ENCODE results near the gene SUPT20H.

The SUPT20H gene

GRCh38 chr13:37058910-37059847, at the start of gene SUPT20H:
TSS of gene SUPT20H (minus strand) at chr13:37059688. CDS start at chr13:37051490, 8,198 bp downstream.
- DNase-seq = peak; percentile 97

GRCh38 chr13:37109051-37109678, 49.7 kb upstream of the SUPT20H start:
- DNase-seq = peak; percentile 86

GRCh38 chr13:37107868-37108267, 48.4 kb upstream of the SUPT20H start:
- DNase-seq = no peak

- no peak for DNase-seq
Observed at GRCh38 chr13:37107456-37107855, 48.0 kb upstream of the SUPT20H start.

GRCh38 chr13:37106642-37107041, 47.2 kb upstream of the SUPT20H start:
- no peak for DNase-seq

- DNase-seq = no peak
Observed at GRCh38 chr13:37105251-37105714, 45.8 kb upstream of the SUPT20H start, which contains the start of gene CSNK1A1L. TSS of gene CSNK1A1L (minus strand) at chr13:37105664. CDS start at chr13:37105256, 408 bp downstream.

GRCh38 chr13:37102896-37103295, 43.4 kb upstream of the SUPT20H start:
- no peak for DNase-seq

GRCh38 chr13:37101201-37101600, 41.7 kb upstream of the SUPT20H start:
- no peak for DNase-seq

GRCh38 chr13:37100731-37101130, 41.2 kb upstream of the SUPT20H start:
- peak; percentile 58 for DNase-seq

GRCh38 chr13:37097076-37097475, 37.6 kb upstream of the SUPT20H start:
- DNase-seq = no peak

- no peak for DNase-seq
Observed at GRCh38 chr13:37094840-37095239, 35.4 kb upstream of the SUPT20H start.

GRCh38 chr13:37094099-37094498, 34.6 kb upstream of the SUPT20H start:
- peak; percentile 9 for DNase-seq

- DNase-seq = no peak
Observed at GRCh38 chr13:37091835-37092234, 32.3 kb upstream of the SUPT20H start.

- DNase-seq = no peak
Observed at GRCh38 chr13:37090912-37091311, 31.4 kb upstream of the SUPT20H start.

- no peak for DNase-seq
Observed at GRCh38 chr13:37089495-37089894, 30.0 kb upstream of the SUPT20H start.

- no peak for DNase-seq
Observed at GRCh38 chr13:37087486-37087885, 28.0 kb upstream of the SUPT20H start.

GRCh38 chr13:37085606-37086005, 26.1 kb upstream of the SUPT20H start:
- DNase-seq = peak; percentile 18

GRCh38 chr13:37076818-37077217, 17.3 kb upstream of the SUPT20H start:
- DNase-seq = no peak

- no peak for DNase-seq
Observed at GRCh38 chr13:37075164-37075563, 15.7 kb upstream of the SUPT20H start.

- DNase-seq = peak; percentile 36
Observed at GRCh38 chr13:37074703-37075102, 15.2 kb upstream of the SUPT20H start.

- no peak for DNase-seq
Observed at GRCh38 chr13:37072024-37072423, 12.5 kb upstream of the SUPT20H start.

GRCh38 chr13:37070956-37071355, 11.5 kb upstream of the SUPT20H start:
- DNase-seq = no peak

- DNase-seq = no peak
Observed at GRCh38 chr13:37070145-37070695, 10.7 kb upstream of the SUPT20H start.

Measured in eye (tissue), 1 donor.